ENCODE data around the gene SMTNL2.
"Not testable (repeated sequence)": the region's sequence is repeated elsewhere in the genome, so short reads cannot be mapped to it uniquely, and the experiment has no call there.

Gene SMTNL2

GRCh38 chr17:4560421-4560820 lies 23.9 kb upstream of the SMTNL2 start, which contains the start of gene GGT6:
GGT6 (minus strand) TSS chr17:4560577; CDS start chr17:4560521, 56 bp downstream.
- DNase-seq (ENCODE audit: low read depth in 2 of 2) = no peak

GRCh38 chr17:4560837-4561256 lies 23.5 kb upstream of the SMTNL2 start:
- no peak for DNase-seq (ENCODE audit: low read depth in 2 of 2)

- no peak for DNase-seq (ENCODE audit: low read depth in 2 of 2)
Observed at GRCh38 chr17:4562015-4562969, 22.0 kb upstream of the SMTNL2 start.

GRCh38 chr17:4565209-4566141 lies 18.9 kb upstream of the SMTNL2 start:
- peak in 1 of 2 donors; percentile 14 for DNase-seq (ENCODE audit: low read depth in 2 of 2)

- DNase-seq (ENCODE audit: low read depth in 2 of 2) = no peak
Observed at GRCh38 chr17:4566785-4567184, 17.5 kb upstream of the SMTNL2 start.

GRCh38 chr17:4569591-4569990 lies 14.7 kb upstream of the SMTNL2 start:
- no peak for DNase-seq (ENCODE audit: low read depth in 2 of 2)

GRCh38 chr17:4572131-4572530 lies 12.2 kb upstream of the SMTNL2 start:
- no peak for DNase-seq (ENCODE audit: low read depth in 2 of 2)

- DNase-seq (ENCODE audit: low read depth in 2 of 2) = no peak
Observed at GRCh38 chr17:4573115-4573514, 11.2 kb upstream of the SMTNL2 start.

GRCh38 chr17:4573669-4574068 lies 10.7 kb upstream of the SMTNL2 start:
- no peak for DNase-seq (ENCODE audit: low read depth in 2 of 2)

GRCh38 chr17:4574448-4575045 lies 9.8 kb upstream of the SMTNL2 start:
- DNase-seq (ENCODE audit: low read depth in 2 of 2) = no peak

- DNase-seq (ENCODE audit: low read depth in 2 of 2) = no peak
Observed at GRCh38 chr17:4576161-4576558, 8.2 kb upstream of the SMTNL2 start.

GRCh38 chr17:4576729-4577322 lies 7.5 kb upstream of the SMTNL2 start:
- DNase-seq (ENCODE audit: low read depth in 2 of 2) = no peak

- DNase-seq (ENCODE audit: low read depth in 2 of 2) = no peak
Observed at GRCh38 chr17:4577386-4577993, 6.8 kb upstream of the SMTNL2 start.

- not testable (repeated sequence) for DNase-seq (ENCODE audit: low read depth in 2 of 2)
Observed at GRCh38 chr17:4578349-4578748, 6.0 kb upstream of the SMTNL2 start.

GRCh38 chr17:4579678-4580077 lies 4.7 kb upstream of the SMTNL2 start:
- no peak for DNase-seq (ENCODE audit: low read depth in 2 of 2)

- no peak for DNase-seq (ENCODE audit: low read depth in 2 of 2)
Observed at GRCh38 chr17:4580291-4580690, 4.0 kb upstream of the SMTNL2 start.

- DNase-seq (ENCODE audit: low read depth in 2 of 2) = no peak
Observed at GRCh38 chr17:4582101-4582501, 2.2 kb upstream of the SMTNL2 start.

- DNase-seq (ENCODE audit: low read depth in 2 of 2) = no peak
Observed at GRCh38 chr17:4582691-4583090, 1.6 kb upstream of the SMTNL2 start.

- DNase-seq (ENCODE audit: low read depth in 2 of 2) = no peak
Observed at GRCh38 chr17:4583206-4583605, 1.1 kb upstream of the SMTNL2 start.

GRCh38 chr17:4583782-4584100 lies 588 bp upstream of the SMTNL2 start:
- no peak for DNase-seq (ENCODE audit: low read depth in 2 of 2)

- no peak for DNase-seq (ENCODE audit: low read depth in 2 of 2)
Observed at GRCh38 chr17:4584917-4585637, 748 bp downstream of the SMTNL2 start.
